ENCODE data around the gene TSC22D4. TPM values are rescaled to one million over a fixed set of nuclear protein-coding genes. Genes with fewer than 3 reads are reported as not detected.

Gene TSC22D4
- total RNA-seq, 1 experiment from 2014 or later, result 71.0 TPM

GRCh38 chr7:100486111-100486636 is 7.2 kb upstream of the TSC22D4 start:
- no peak for TF ChIP-seq EZH2 (IDR thresholded peaks at IDR 0.05; ENCODE audit: borderline replicate concordance, low read depth, low read length, poor library complexity, severe bottlenecking)
- TF ChIP-seq, protein P1, sequence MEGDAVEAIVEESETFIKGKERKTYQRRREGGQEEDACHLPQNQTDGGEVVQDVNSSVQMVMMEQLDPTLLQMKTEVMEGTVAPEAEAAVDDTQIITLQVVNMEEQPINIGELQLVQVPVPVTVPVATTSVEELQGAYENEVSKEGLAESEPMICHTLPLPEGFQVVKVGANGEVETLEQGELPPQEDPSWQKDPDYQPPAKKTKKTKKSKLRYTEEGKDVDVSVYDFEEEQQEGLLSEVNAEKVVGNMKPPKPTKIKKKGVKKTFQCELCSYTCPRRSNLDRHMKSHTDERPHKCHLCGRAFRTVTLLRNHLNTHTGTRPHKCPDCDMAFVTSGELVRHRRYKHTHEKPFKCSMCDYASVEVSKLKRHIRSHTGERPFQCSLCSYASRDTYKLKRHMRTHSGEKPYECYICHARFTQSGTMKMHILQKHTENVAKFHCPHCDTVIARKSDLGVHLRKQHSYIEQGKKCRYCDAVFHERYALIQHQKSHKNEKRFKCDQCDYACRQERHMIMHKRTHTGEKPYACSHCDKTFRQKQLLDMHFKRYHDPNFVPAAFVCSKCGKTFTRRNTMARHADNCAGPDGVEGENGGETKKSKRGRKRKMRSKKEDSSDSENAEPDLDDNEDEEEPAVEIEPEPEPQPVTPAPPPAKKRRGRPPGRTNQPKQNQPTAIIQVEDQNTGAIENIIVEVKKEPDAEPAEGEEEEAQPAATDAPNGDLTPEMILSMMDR (conservative IDR thresholded peaks at IDR 0.05; ENCODE audit: low read depth, low read length), result no peak
- Histone ChIP-seq H3K27me3 (replicated peaks; ENCODE audit: insufficient read depth, low read depth, low read length, poor library complexity) (no peaks in the 10 kb centered on the region), H3K4me3 (ENCODE audit: low read depth, low read length, poor library complexity, severe bottlenecking) (no peak overlapping the region), H3K36me3 (ENCODE audit: insufficient read depth, low read length, poor library complexity, severe bottlenecking) (no peaks in the 10 kb centered on the region), H3K27ac (ENCODE audit: low read depth, low read length, poor library complexity, severe bottlenecking) (no peak overlapping the region), H3K9me3 (ENCODE audit: low read depth, low read length, poor library complexity, severe bottlenecking) (no peaks in the 10 kb centered on the region), H3K4me1 (ENCODE audit: insufficient read depth, low read length, poor library complexity, severe bottlenecking) (peaks cover 10% of the 10 kb centered on the region)
- ChIA-PET CTCF (no interaction called here), POLR2A (ENCODE audit: low non-redundant PET) (no interaction called here)
- intact Hi-C loops (cut with micrococcal nuclease; ENCODE audit: unreplicated experiment), result no loop called here
- BruUV-seq (replicated peaks), result no TSS peak
- no peak for DNase-seq (ENCODE audit: low spot score)

GRCh38 chr7:100485471-100485876 is 6.5 kb upstream of the TSC22D4 start:
- Histone ChIP-seq H3K27ac (ENCODE audit: low read depth, low read length, poor library complexity, severe bottlenecking) (no peak overlapping the region), H3K27me3 (replicated peaks; ENCODE audit: insufficient read depth, low read depth, low read length, poor library complexity) (no peaks in the 10 kb centered on the region), H3K9me3 (ENCODE audit: low read depth, low read length, poor library complexity, severe bottlenecking) (no peaks in the 10 kb centered on the region), H3K4me1 (ENCODE audit: insufficient read depth, low read length, poor library complexity, severe bottlenecking) (peaks cover 10% of the 10 kb centered on the region), H3K36me3 (ENCODE audit: insufficient read depth, low read length, poor library complexity, severe bottlenecking) (no peaks in the 10 kb centered on the region), H3K4me3 (ENCODE audit: low read depth, low read length, poor library complexity, severe bottlenecking) (no peak overlapping the region)
- POLR2A ChIA-PET (ENCODE audit: low non-redundant PET), result no interaction called here
- TF ChIP-seq, protein P1 (conservative IDR thresholded peaks at IDR 0.05; ENCODE audit: low read depth, low read length), result no peak
- no peak for TF ChIP-seq EZH2 (IDR thresholded peaks at IDR 0.05; ENCODE audit: borderline replicate concordance, low read depth, low read length, poor library complexity, severe bottlenecking)
- intact Hi-C loops (cut with micrococcal nuclease; ENCODE audit: unreplicated experiment), result no loop called here
- CTCF ChIA-PET, result no interaction called here
- no TSS peak for BruUV-seq (replicated peaks)
- no peak for DNase-seq (ENCODE audit: low spot score)

GRCh38 chr7:100484673-100485045 is 5.6 kb upstream of the TSC22D4 start:
- no peak for DNase-seq (ENCODE audit: low spot score)
- CTCF ChIA-PET, result no interaction called here
- intact Hi-C loops (cut with micrococcal nuclease; ENCODE audit: unreplicated experiment), result no loop called here
- Histone ChIP-seq H3K4me3 (ENCODE audit: low read depth, low read length, poor library complexity, severe bottlenecking) (peak overlapping the region; percentile 57), H3K36me3 (ENCODE audit: insufficient read depth, low read length, poor library complexity, severe bottlenecking) (no peaks in the 10 kb centered on the region), H3K27me3 (replicated peaks; ENCODE audit: insufficient read depth, low read depth, low read length, poor library complexity) (no peaks in the 10 kb centered on the region), H3K4me1 (ENCODE audit: insufficient read depth, low read length, poor library complexity, severe bottlenecking) (peaks cover 12% of the 10 kb centered on the region), H3K9me3 (ENCODE audit: low read depth, low read length, poor library complexity, severe bottlenecking) (no peaks in the 10 kb centered on the region), H3K27ac (ENCODE audit: low read depth, low read length, poor library complexity, severe bottlenecking) (no peak overlapping the region)
- TF ChIP-seq EZH2 (IDR thresholded peaks at IDR 0.05; ENCODE audit: borderline replicate concordance, low read depth, low read length, poor library complexity, severe bottlenecking), result no peak
- TF ChIP-seq, protein P1 (conservative IDR thresholded peaks at IDR 0.05; ENCODE audit: low read depth, low read length), result no peak
- no TSS peak for BruUV-seq (replicated peaks)
- POLR2A ChIA-PET (ENCODE audit: low non-redundant PET), result no interaction called here

Measured in A673 (cell line).